B cell (primary cell): Measurements from ENCODE around the gene SERBP1. TPM values are rescaled to one million over a fixed set of nuclear protein-coding genes. Genes with fewer than 3 reads are reported as not detected.

ENCODE experiments used
- ATAC-seq: fragments of 200-7000 bp; cut with Tn5 transposase; one replicate; pipeline ENCODE4 v1.10.0; 2021; ENCODE audit warnings: low read depth, mild to moderate bottlenecking, moderate number of reproducible peaks, moderate library complexity
- CTCF ChIA-PET: fragments of 350-600 bp; sonication (Branson Sonifier 250); formaldehyde crosslinking; loops from one replicate; lab custom pipeline; 2021; ENCODE audit warnings: antibody characterized with exemption, inconsistent platforms; lab: Charles Lee
- POLR2A ChIA-PET: fragments of 350-600 bp; sonication (Branson Sonifier 250); formaldehyde crosslinking; loops from one replicate; lab custom pipeline; 2021; ENCODE audit warnings: antibody characterized with exemption; lab: Charles Lee
- DNase-seq: peaks from one replicate; pipeline ENCODE4 v3.0.0; 2013
- H2AFZ ChIP-seq: 2 replicates; pipeline ENCODE4 v1.6.1; 2012; ENCODE audit warnings: mild to moderate bottlenecking, low read depth, low read length; ENCODE audit not compliant: insufficient read depth, poor library complexity, severe bottlenecking
- H3K27ac ChIP-seq, 2 donors: 1 replicate in 1 of 2; 2 replicates in 1 of 2; pipeline ENCODE4 v1.5.1; 2012 to 2013; ENCODE audit warnings: low read length in 2 of 2, mild to moderate bottlenecking in 2 of 2, moderate library complexity in 1 of 2
- H3K27me3 ChIP-seq, 4 experiments: fragments of 200-600 bp in 1 of 4; sonication (generic) in 1 of 4; replicated peaks in 1 of 4; 1 replicate in 2 of 4; 2 replicates in 2 of 4; pipeline versions ENCODE4 v1.6.1 to v1.7.0; 2013 to 2016; ENCODE audit warnings: low read length in 3 of 4, mild to moderate bottlenecking in 2 of 4, mixed read lengths in 1 of 4, moderate library complexity in 1 of 4; ENCODE audit not compliant: insufficient read depth in 4 of 4, control insufficient read depth in 3 of 4; ENCODE audit errors: control extremely low read depth in 1 of 4
- H3K36me3 ChIP-seq, 2 experiments: replicated peaks in 1 of 2; 1 replicate in 1 of 2; 2 replicates in 1 of 2; pipeline versions ENCODE4 v1.6.1 to v1.7.1; 2013; ENCODE audit warnings: low read length in 1 of 2; ENCODE audit not compliant: insufficient read depth in 2 of 2, control insufficient read depth in 1 of 2; ENCODE audit errors: control extremely low read depth in 1 of 2, extremely low read depth in 1 of 2
- H3K4me1 ChIP-seq, 2 donors: fragments of 200-600 bp in 1 of 2; sonication (generic) in 1 of 2; 1 replicate in 1 of 2; 2 replicates in 1 of 2; pipeline versions ENCODE4 v1.5.1 to v1.6.1; 2013 to 2017; ENCODE audit warnings: low read length in 2 of 2; ENCODE audit not compliant: control insufficient read depth in 2 of 2, insufficient read depth in 2 of 2
- H3K4me2 ChIP-seq: replicated peaks from 2 replicates; pipeline ENCODE3; 2012; ENCODE audit warnings: mild to moderate bottlenecking, low read depth, low read length; ENCODE audit not compliant: poor library complexity, severe bottlenecking
- H3K4me3 ChIP-seq, 5 experiments: fragments of 200-600 bp in 1 of 5; sonication (generic) in 1 of 5; 1 replicate in 3 of 5; 2 replicates in 2 of 5; pipeline versions ENCODE4 v1.5.1 to v1.7.0; 2011 to 2016; ENCODE audit warnings: low read length in 4 of 5, mild to moderate bottlenecking in 4 of 5, low read depth in 2 of 5, control low read depth in 1 of 5, moderate library complexity in 1 of 5; ENCODE audit not compliant: insufficient read depth in 1 of 5; ENCODE audit errors: control extremely low read depth in 1 of 5, extremely low read depth in 1 of 5
- H3K79me2 ChIP-seq: fragments of 200-600 bp; sonication (generic); one replicate; pipeline ENCODE4 v1.6.0; 2016; ENCODE audit warnings: low read length; ENCODE audit not compliant: control insufficient read depth, insufficient read depth
- H3K9ac ChIP-seq: fragments of 200-600 bp; sonication (generic); 2 replicates; pipeline ENCODE4 v1.6.1; 2017; ENCODE audit warnings: mild to moderate bottlenecking, low read length, moderate library complexity
- H3K9me3 ChIP-seq, 3 donors: one replicate each; pipeline versions ENCODE4 v1.6.1 to v1.7.1; 2013; ENCODE audit warnings: low read length in 2 of 3; ENCODE audit not compliant: control insufficient read depth in 2 of 3, insufficient read depth in 1 of 3; ENCODE audit errors: control extremely low read depth in 1 of 3
- H4K20me1 ChIP-seq: 2 replicates; pipeline ENCODE4 v1.6.0; 2012; ENCODE audit warnings: mild to moderate bottlenecking, low read length; ENCODE audit not compliant: insufficient read depth, control insufficient read depth, poor library complexity, severe bottlenecking
- H3K27ac Mint-ChIP-seq: one replicate; pipeline ENCODE4 v1.8.0; 2021; ENCODE audit warnings: mixed read lengths
- H3K27me3 Mint-ChIP-seq: one replicate; pipeline ENCODE4 v1.8.0; 2021; ENCODE audit warnings: mixed read lengths
- H3K4me1 Mint-ChIP-seq: one replicate; pipeline ENCODE4 v1.8.0; 2021; ENCODE audit warnings: mixed read lengths
- H3K4me3 Mint-ChIP-seq: one replicate; pipeline ENCODE4 v1.8.0; 2021; ENCODE audit warnings: mixed read lengths
- H3K9me3 Mint-ChIP-seq: one replicate; pipeline ENCODE4 v1.8.0; 2022; ENCODE audit warnings: mixed read lengths; ENCODE audit not compliant: insufficient read depth
- EZH2 ChIP-seq: IDR thresholded peaks from 2 replicates; pipeline ENCODE4 v1.6.1; 2012; ENCODE audit warnings: borderline replicate concordance, low read depth, mild to moderate bottlenecking, moderate library complexity, low read length; ENCODE audit not compliant: insufficient read depth, poor library complexity, severe bottlenecking
- WGBS: methylation state at CpG from one replicate; pipeline ENCODE4 v1.1.5; 2013; ENCODE audit warnings: missing lambda C conversion rate; ENCODE audit not compliant: insufficient coverage; 5-methylcytosine and 5-hydroxymethylcytosine counted together
- intact Hi-C: fragments of 100-400 bp; cut with micrococcal nuclease; formaldehyde crosslinking; loops from one replicate; pipeline ENCODE4 v1.10.0; 2022
- polyA plus RNA-seq: library from polyadenylated mRNA; depleted of rRNA; stranded (reverse); fragments of >200 nt; gene quantifications from 2 replicates; pipeline ENCODE4 v1.2.3, GENCODE V29; 2012
- total RNA-seq, 2 donors: library from RNA; stranded (reverse); fragments of 120-200 nt in 1 of 2; gene quantifications; 1 replicate in 1 of 2; 2 replicates in 1 of 2; pipeline versions ENCODE4 v1.2.3 to v1.2.4, GENCODE V29; 2013 to 2022
- TF ChIP-seq, protein P1 (sequence below): fragments of 200-600 bp; IDR thresholded peaks from one replicate; pipeline ENCODE4 v1.8.0; 2022; ENCODE audit warnings: antibody characterized with exemption, mild to moderate bottlenecking

SERBP1 gene
- total and polyA plus RNA-seq, 2 donors (not counting 1 experiment from before 2014, with no cell fraction given) = 21.0 to 142 TPM

DNA sequence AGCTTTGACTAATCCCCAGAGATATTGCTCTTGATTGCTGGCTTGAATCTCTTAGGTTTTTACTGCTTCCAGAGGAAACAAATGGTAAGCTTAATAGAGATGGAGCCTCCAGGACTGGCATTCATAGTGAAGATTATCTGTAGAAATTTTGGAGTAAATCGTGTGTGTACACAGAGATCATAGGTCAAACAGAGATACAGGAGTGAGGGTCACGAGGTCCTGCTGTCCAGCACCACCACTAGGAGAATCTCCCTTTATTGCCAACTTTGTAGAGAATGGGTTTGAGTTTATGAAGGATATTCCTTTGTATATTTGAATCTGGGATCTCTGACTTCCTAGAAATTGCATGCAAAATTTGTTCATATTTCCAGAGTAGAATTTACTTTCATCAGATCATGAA lies 7.8 kb upstream of the SERBP1 start:
- POLR2A ChIA-PET = no interaction called here
- Mint-ChIP-seq H3K4me3 (no peak overlapping the region), H3K4me1 (peaks cover 14% of the 10 kb centered on the region), H3K27me3 (peaks cover 3% of the 10 kb centered on the region), H3K27ac (no peak overlapping the region), H3K9me3 (no peaks in the 10 kb centered on the region)
- H2AFZ ChIP-seq = no peak overlapping the region
- H3K4me3 ChIP-seq = no peak overlapping the region
- no peak overlapping the region for H3K4me2 ChIP-seq
- no peak for DNase-seq
- CTCF ChIA-PET = no interaction called here
- no peak overlapping the region for H3K27ac ChIP-seq
- no peak overlapping the region for H3K9ac ChIP-seq
- no peaks in the 10 kb centered on the region for H3K79me2 ChIP-seq
- H3K9me3 ChIP-seq = no peaks in the 10 kb centered on the region
- no CpG with 5 or more reads among the region's 2 CpGs for WGBS
- TF ChIP-seq EZH2 = no peak
- TF ChIP-seq, protein P1, sequence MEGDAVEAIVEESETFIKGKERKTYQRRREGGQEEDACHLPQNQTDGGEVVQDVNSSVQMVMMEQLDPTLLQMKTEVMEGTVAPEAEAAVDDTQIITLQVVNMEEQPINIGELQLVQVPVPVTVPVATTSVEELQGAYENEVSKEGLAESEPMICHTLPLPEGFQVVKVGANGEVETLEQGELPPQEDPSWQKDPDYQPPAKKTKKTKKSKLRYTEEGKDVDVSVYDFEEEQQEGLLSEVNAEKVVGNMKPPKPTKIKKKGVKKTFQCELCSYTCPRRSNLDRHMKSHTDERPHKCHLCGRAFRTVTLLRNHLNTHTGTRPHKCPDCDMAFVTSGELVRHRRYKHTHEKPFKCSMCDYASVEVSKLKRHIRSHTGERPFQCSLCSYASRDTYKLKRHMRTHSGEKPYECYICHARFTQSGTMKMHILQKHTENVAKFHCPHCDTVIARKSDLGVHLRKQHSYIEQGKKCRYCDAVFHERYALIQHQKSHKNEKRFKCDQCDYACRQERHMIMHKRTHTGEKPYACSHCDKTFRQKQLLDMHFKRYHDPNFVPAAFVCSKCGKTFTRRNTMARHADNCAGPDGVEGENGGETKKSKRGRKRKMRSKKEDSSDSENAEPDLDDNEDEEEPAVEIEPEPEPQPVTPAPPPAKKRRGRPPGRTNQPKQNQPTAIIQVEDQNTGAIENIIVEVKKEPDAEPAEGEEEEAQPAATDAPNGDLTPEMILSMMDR = no peak
- H4K20me1 ChIP-seq = no peaks in the 10 kb centered on the region
- H3K27me3 ChIP-seq = no peaks in the 10 kb centered on the region
- intact Hi-C loops = no loop called here
- ATAC-seq = no peak
- peaks cover 9% of the 10 kb centered on the region in 2 donors for H3K4me1 ChIP-seq
- H3K36me3 ChIP-seq = no peaks in the 10 kb centered on the region

DNA sequence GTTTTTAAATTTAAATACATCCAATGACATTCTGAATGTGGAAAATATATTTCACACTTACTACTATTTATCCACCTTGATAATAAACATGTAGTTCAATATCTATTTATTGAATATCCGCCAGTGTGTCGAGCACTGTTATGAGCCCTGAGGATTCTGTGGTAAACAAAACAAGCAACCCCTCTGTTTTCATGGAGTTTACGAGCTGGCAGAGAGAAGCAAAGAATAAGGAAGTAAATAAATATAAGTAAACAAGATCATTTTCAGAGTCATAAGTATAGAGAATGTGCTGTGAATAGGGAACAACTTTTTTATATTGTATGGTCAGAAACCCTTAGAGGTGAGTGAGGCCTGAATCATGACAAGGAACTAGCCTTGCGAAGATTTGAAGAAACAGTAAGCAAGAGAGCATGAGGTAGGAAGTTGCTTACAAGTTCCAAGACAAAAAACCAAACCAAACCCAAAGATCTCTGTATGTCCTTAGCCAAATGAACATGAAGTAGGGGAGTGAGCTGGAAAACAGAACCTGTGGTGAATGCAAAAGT lies 6.4 kb upstream of the SERBP1 start:
- Mint-ChIP-seq H3K4me1 (peaks cover 21% of the 10 kb centered on the region), H3K27me3 (peaks cover 3% of the 10 kb centered on the region), H3K4me3 (no peak overlapping the region), H3K9me3 (no peaks in the 10 kb centered on the region), H3K27ac (no peak overlapping the region)
- Histone ChIP-seq H3K4me3 (no peak overlapping the region), H3K4me2 (no peak overlapping the region), H3K4me1 (peaks cover 10 to 12% of the 10 kb centered on the region in 2 donors), H3K27ac (no peak overlapping the region), H2AFZ (no peak overlapping the region), H4K20me1 (no peaks in the 10 kb centered on the region), H3K27me3 (no peaks in the 10 kb centered on the region), H3K79me2 (peaks cover 6% of the 10 kb centered on the region), H3K9me3 (no peaks in the 10 kb centered on the region), H3K36me3 (no peaks in the 10 kb centered on the region), H3K9ac (no peak overlapping the region)
- POLR2A ChIA-PET = no interaction called here
- intact Hi-C loops = no loop called here
- no peak for DNase-seq
- no peak for TF ChIP-seq EZH2
- TF ChIP-seq, protein P1 = no peak
- ATAC-seq = no peak
- CTCF ChIA-PET = no interaction called here
- WGBS = no CpG with 5 or more reads among the region's 4 CpGs
